T-cell (primary cell): ENCODE data around the gene SMAD3. TPM values are rescaled to one million over a fixed set of nuclear protein-coding genes. Genes with fewer than 3 reads are reported as not detected.

Experiments
- ATAC-seq, 4 experiments: fragments of 200-7000 bp in 3 of 4; fragments of 150-1000 bp in 1 of 4; cut with Tn5 transposase; replicated peaks in 1 of 4; 1 replicate in 3 of 4; 2 replicates in 1 of 4; pipeline ENCODE4 v1.10.0; 2021; ENCODE audit warnings: moderate library complexity in 3 of 4, mild to moderate bottlenecking in 2 of 4, moderate number of reproducible peaks in 1 of 4
- CTCF ChIA-PET, 2 donors: fragments of 300-600 bp; sonication (Branson Sonifier 250); formaldehyde crosslinking; loops; one replicate each; lab custom pipeline; 2022; ENCODE audit warnings: antibody characterized with exemption in 2 of 2; lab: Charles Lee
- POLR2A ChIA-PET, 2 donors: fragments of 300-600 bp; sonication (Branson Sonifier 250); formaldehyde crosslinking; loops; one replicate each; lab custom pipeline; 2022; ENCODE audit warnings: antibody characterized with exemption in 2 of 2; lab: Charles Lee
- DNase-seq, 35 experiments: peaks; one replicate each; pipeline versions ENCODE4 v3.0.0 to v3.0.0-alpha.2; 2013 to 2023
- H3K27ac ChIP-seq: one replicate; pipeline ENCODE4 v1.5.1; 2013; ENCODE audit warnings: low read length
- H3K27me3 ChIP-seq, 2 experiments: replicated peaks in 1 of 2; 1 replicate in 1 of 2; 2 replicates in 1 of 2; pipeline versions ENCODE4 v1.6.1 to v1.7.0; 2013; ENCODE audit warnings: low read length in 1 of 2, mixed read lengths in 1 of 2; ENCODE audit not compliant: control insufficient read depth in 2 of 2, insufficient read depth in 2 of 2; ENCODE audit errors: extremely low read depth in 1 of 2
- H3K36me3 ChIP-seq, 2 donors: 1 replicate in 1 of 2; 2 replicates in 1 of 2; pipeline versions ENCODE4 v1.6.1 to v1.7.0; 2013; ENCODE audit warnings: low read length in 1 of 2; ENCODE audit not compliant: control insufficient read depth in 2 of 2, insufficient read depth in 1 of 2; ENCODE audit errors: extremely low read depth in 1 of 2
- H3K4me1 ChIP-seq, 2 experiments: 1 replicate in 1 of 2; 2 replicates in 1 of 2; pipeline versions ENCODE4 v1.6.1 to v1.7.0; 2013; ENCODE audit warnings: low read length in 2 of 2, mixed read lengths in 1 of 2; ENCODE audit not compliant: insufficient read depth in 2 of 2, control insufficient read depth in 1 of 2; ENCODE audit errors: extremely low read depth in 1 of 2
- H3K4me3 ChIP-seq, 2 donors: 1 replicate in 1 of 2; 2 replicates in 1 of 2; pipeline versions ENCODE4 v1.5.1 to v1.7.0; 2013; ENCODE audit warnings: mild to moderate bottlenecking in 2 of 2, low read length in 1 of 2, moderate library complexity in 1 of 2; ENCODE audit not compliant: control insufficient read depth in 1 of 2; ENCODE audit errors: extremely low read depth in 1 of 2
- H3K9me3 ChIP-seq: 2 replicates; pipeline ENCODE4 v1.7.0; 2013
- H3K27ac Mint-ChIP-seq, 2 donors: one replicate each; pipeline ENCODE4 v1.8.0; 2020 to 2021; ENCODE audit warnings: mild to moderate bottlenecking in 2 of 2, mixed read lengths in 2 of 2
- H3K27me3 Mint-ChIP-seq, 2 donors: one replicate each; pipeline ENCODE4 v1.8.0; 2021 to 2022; ENCODE audit warnings: mixed read lengths in 2 of 2
- H3K36me3 Mint-ChIP-seq: one replicate; pipeline ENCODE4 v1.8.0; 2021; ENCODE audit warnings: mixed read lengths
- H3K4me1 Mint-ChIP-seq, 3 donors: one replicate each; pipeline ENCODE4 v1.8.0; 2020 to 2022; ENCODE audit warnings: mixed read lengths in 3 of 3, mild to moderate bottlenecking in 1 of 3
- H3K4me3 Mint-ChIP-seq, 3 donors: one replicate each; pipeline ENCODE4 v1.8.0; 2020 to 2022; ENCODE audit warnings: mild to moderate bottlenecking in 3 of 3, mixed read lengths in 3 of 3, moderate library complexity in 3 of 3
- H3K9me3 Mint-ChIP-seq, 3 donors: one replicate each; pipeline ENCODE4 v1.8.0; 2020 to 2022; ENCODE audit warnings: mixed read lengths in 3 of 3
- WGBS: methylation state at CpG from one replicate; pipeline ENCODE4 v1.1.5; 2013; ENCODE audit warnings: missing lambda C conversion rate; ENCODE audit not compliant: insufficient coverage; 5-methylcytosine and 5-hydroxymethylcytosine counted together
- total RNA-seq, 35 experiments: library from RNA in 6 of 35; stranded (reverse) in 6 of 35; fragments of 120-200 nt in 1 of 35; gene quantifications; one replicate each; pipeline versions ENCODE4 v1.2.1 to v1.2.4 and lab custom pipeline; 2013 to 2026

SMAD3 gene
- total RNA-seq, 5 donors from 2014 or later (not counting 1 experiment from before 2014, with no cell fraction given): 55.4 to 159 (median 110) TPM

- ChIA-PET POLR2A (no interaction called here), CTCF (no interaction called here)
- Histone ChIP-seq H3K27ac (peak overlapping the region; percentile 85), H3K36me3 (peaks cover 0 to 7% of the 10 kb centered on the region in 2 donors), H3K4me1 (peaks cover 58 to 94% of the 10 kb centered on the region in 2 experiments), H3K4me3 (no peak overlapping the region), H3K27me3 (no peaks in the 10 kb centered on the region), H3K9me3 (no peaks in the 10 kb centered on the region)
- DNase-seq: no peak
- H3K27ac Mint-ChIP-seq: peak overlapping the region; percentile 65 to 98
- H3K9me3 Mint-ChIP-seq: peaks cover 0 to 4% (median 0%) of the 10 kb centered on the region in 3 donors
- 33% methylated on average over 1 of the region's 5 CpGs for WGBS
- H3K4me3 Mint-ChIP-seq: peak overlapping the region in 2 of 3 donors; percentile 59 to 81
- peaks cover under 1 to 50% (median 46%) of the 10 kb centered on the region in 3 donors for H3K4me1 Mint-ChIP-seq
- no peaks in the 10 kb centered on the region for H3K27me3 Mint-ChIP-seq
- H3K36me3 Mint-ChIP-seq: peaks cover 27% of the 10 kb centered on the region
- no peak for ATAC-seq
Measured at GRCh38 chr15:67100124-67100791, 34.9 kb downstream of the SMAD3 start.

- CTCF ChIA-PET: interaction anchor here in 1 of 2 donors (0.6 to 1.4 kb wide), 6 partner anchors 10 to 75 kb away, joined by 3 to 8 read pairs (median 4); no protein-coding TSS in a partner anchor
- Histone ChIP-seq H3K36me3 (peaks cover 0 to 8% of the 10 kb centered on the region in 2 donors), H3K4me3 (peak overlapping the region in 1 of 2 donors; percentile 20), H3K27ac (peak overlapping the region; percentile 85), H3K4me1 (peaks cover 65 to 94% of the 10 kb centered on the region in 2 experiments), H3K27me3 (no peaks in the 10 kb centered on the region), H3K9me3 (no peaks in the 10 kb centered on the region)
- POLR2A ChIA-PET: interaction anchor here (0.7 to 1.5 kb wide), 6 partner anchors 18 to 973 kb away, joined by 3 to 5 read pairs (median 3); no protein-coding TSS in a partner anchor
- peak in 1 of 35 experiments; percentile 59 for DNase-seq
- Mint-ChIP-seq H3K9me3 (peaks cover 0 to 4% (median 0%) of the 10 kb centered on the region in 3 donors), H3K27ac (no peak overlapping the region), H3K4me1 (peaks cover 0 to 42% (median 39%) of the 10 kb centered on the region in 3 donors), H3K4me3 (no peak overlapping the region), H3K36me3 (peaks cover 25% of the 10 kb centered on the region), H3K27me3 (no peaks in the 10 kb centered on the region)
- 41% methylated on average over 3 of the region's 7 CpGs for WGBS
- peak; percentile 35 to 59 (median 46) for ATAC-seq
Measured at GRCh38 chr15:67100801-67101581, 35.6 kb downstream of the SMAD3 start.

- Mint-ChIP-seq H3K36me3 (peaks cover 24% of the 10 kb centered on the region), H3K27me3 (no peaks in the 10 kb centered on the region)
- ATAC-seq: peak; percentile 56 to 71 (median 66)
Measured at GRCh38 chr15:67101911-67102598, 36.7 kb downstream of the SMAD3 start.

GRCh38 chr15:67102599-67102929, 37.2 kb downstream of the SMAD3 start:
- H3K27ac ChIP-seq: peak overlapping the region; percentile 85
- no peak overlapping the region for H3K4me3 Mint-ChIP-seq
- H3K36me3 ChIP-seq: peaks cover 0 to 13% of the 10 kb centered on the region in 2 donors
- ChIA-PET CTCF (interaction anchor here (0.9 to 1.1 kb wide), 3 partner anchors 9 to 116 kb away, joined by 3 to 5 read pairs (median 4); no protein-coding TSS in a partner anchor), POLR2A (no interaction called here)
- H3K27me3 ChIP-seq: no peaks in the 10 kb centered on the region
- DNase-seq: no peak
- H3K4me1 ChIP-seq: peaks cover 69 to 98% of the 10 kb centered on the region in 2 experiments
- H3K4me1 Mint-ChIP-seq: peaks cover 0 to 27% (median 24%) of the 10 kb centered on the region in 3 donors
- 74% methylated on average over 3 of the region's 4 CpGs for WGBS
- ATAC-seq: no peak
- H3K4me3 ChIP-seq: peak overlapping the region in 1 of 2 donors; percentile 20
- peaks cover 23% of the 10 kb centered on the region for H3K36me3 Mint-ChIP-seq
- no peak overlapping the region for H3K27ac Mint-ChIP-seq
- H3K27me3 Mint-ChIP-seq: no peaks in the 10 kb centered on the region
- H3K9me3 ChIP-seq: no peaks in the 10 kb centered on the region
- H3K9me3 Mint-ChIP-seq: peaks cover 0 to 4% (median 0%) of the 10 kb centered on the region in 3 donors

More at GRCh38 chr15:67101911-67102598, 36.7 kb downstream of the SMAD3 start:
- POLR2A ChIA-PET: interaction anchor here (0.6 to 1.5 kb wide), 6 partner anchors 14 to 972 kb away, joined by 3 to 5 read pairs (median 4); no protein-coding TSS in a partner anchor
- no peak overlapping the region for H3K27ac Mint-ChIP-seq
- no peak overlapping the region for H3K4me3 Mint-ChIP-seq
- Histone ChIP-seq H3K4me3 (peak overlapping the region in 1 of 2 donors; percentile 20), H3K4me1 (peaks cover 71 to 98% of the 10 kb centered on the region in 2 experiments), H3K9me3 (no peaks in the 10 kb centered on the region), H3K36me3 (peaks cover 0 to 13% of the 10 kb centered on the region in 2 donors), H3K27ac (peak overlapping the region; percentile 85), H3K27me3 (no peaks in the 10 kb centered on the region)
- CTCF ChIA-PET: interaction anchor here in 1 of 2 donors (0.6 to 1.4 kb wide), 7 partner anchors 9 to 76 kb away, joined by 3 to 8 read pairs (median 4); no protein-coding TSS in a partner anchor
- 8% methylated on average over 4 of the region's 8 CpGs for WGBS
- peak in 16 of 35 experiments; percentile 3 to 83 (median 36) for DNase-seq
- peaks cover 0 to 4% (median 0%) of the 10 kb centered on the region in 3 donors for H3K9me3 Mint-ChIP-seq
- H3K4me1 Mint-ChIP-seq: peaks cover 0 to 32% (median 29%) of the 10 kb centered on the region in 3 donors

GRCh38 chr15:67103021-67103420, 37.6 kb downstream of the SMAD3 start:
- 71% methylated on average over 1 of the region's 4 CpGs for WGBS
- no peaks in the 10 kb centered on the region for H3K9me3 ChIP-seq
- peaks cover 67 to 98% of the 10 kb centered on the region in 2 experiments for H3K4me1 ChIP-seq
- ChIA-PET POLR2A (no interaction called here), CTCF (interaction anchor here (0.9 to 1.1 kb wide), 3 partner anchors 8 to 117 kb away, joined by 3 to 5 read pairs (median 4); no protein-coding TSS in a partner anchor)
- Mint-ChIP-seq H3K9me3 (peaks cover 0 to 4% (median 0%) of the 10 kb centered on the region in 3 donors), H3K4me3 (no peak overlapping the region), H3K27ac (no peak overlapping the region), H3K27me3 (no peaks in the 10 kb centered on the region), H3K36me3 (peaks cover 25% of the 10 kb centered on the region), H3K4me1 (peaks cover 0 to 24% (median 22%) of the 10 kb centered on the region in 3 donors)
- H3K27me3 ChIP-seq: no peaks in the 10 kb centered on the region
- ATAC-seq (no peak), DNase-seq (no peak)
- peak overlapping the region; percentile 85 for H3K27ac ChIP-seq
- peak overlapping the region in 1 of 2 donors; percentile 11 for H3K4me3 ChIP-seq
- peaks cover 0 to 14% of the 10 kb centered on the region in 2 donors for H3K36me3 ChIP-seq
